Effector memory CD8-positive, alpha-beta T cell (primary cell): ENCODE data around the gene FHIT.
"Not testable (repeated sequence)": the region's sequence is repeated elsewhere in the genome, so short reads cannot be mapped to it uniquely, and the experiment has no call there.

Experiments
- ATAC-seq: fragments of 150-1000 bp; cut with Tn5 transposase; replicated peaks from 2 replicates; pipeline ENCODE4 v1.10.0; 2021; ENCODE audit warnings: mild to moderate bottlenecking, moderate library complexity
- DNase-seq, 3 experiments: peaks; one replicate each; pipeline ENCODE4 v3.0.0; 2021
- H3K27ac Mint-ChIP-seq, 2 donors: one replicate each; pipeline ENCODE4 v1.8.0; 2022; ENCODE audit warnings: mild to moderate bottlenecking in 2 of 2, mixed read lengths in 2 of 2, moderate library complexity in 2 of 2
- H3K27me3 Mint-ChIP-seq, 2 donors: one replicate each; pipeline ENCODE4 v1.8.0; 2022; ENCODE audit warnings: mixed read lengths in 2 of 2
- H3K36me3 Mint-ChIP-seq: one replicate; pipeline ENCODE4 v1.8.0; 2022; ENCODE audit warnings: mild to moderate bottlenecking, moderate library complexity, mixed read lengths; ENCODE audit not compliant: insufficient read depth
- H3K4me1 Mint-ChIP-seq, 2 donors: one replicate each; pipeline ENCODE4 v1.8.0; 2022; ENCODE audit warnings: low read depth in 2 of 2, mixed read lengths in 2 of 2
- H3K4me3 Mint-ChIP-seq, 2 donors: one replicate each; pipeline ENCODE4 v1.8.0; 2022; ENCODE audit warnings: mild to moderate bottlenecking in 2 of 2, mixed read lengths in 2 of 2, moderate library complexity in 2 of 2
- H3K9me3 Mint-ChIP-seq, 2 donors: one replicate each; pipeline ENCODE4 v1.8.0; 2022; ENCODE audit warnings: mixed read lengths in 2 of 2

Gene FHIT

GRCh38 chr3:61218504-61218903, 32.7 kb downstream of the FHIT start:
- no peak for ATAC-seq
- no peak for DNase-seq
- Mint-ChIP-seq H3K4me3 (no peak overlapping the region), H3K4me1 (no peaks in the 10 kb centered on the region), H3K9me3 (peaks cover 0 to 3% of the 10 kb centered on the region in 2 donors), H3K36me3 (no peaks in the 10 kb centered on the region), H3K27ac (no peak overlapping the region), H3K27me3 (no peaks in the 10 kb centered on the region)

- not testable (repeated sequence) for H3K36me3 Mint-ChIP-seq, ATAC-seq, H3K27ac Mint-ChIP-seq, H3K27me3 Mint-ChIP-seq, H3K4me3 Mint-ChIP-seq, DNase-seq, H3K4me1 Mint-ChIP-seq, H3K9me3 Mint-ChIP-seq
These were observed 35.1 kb downstream of the FHIT start for GRCh38 chr3:61216171-61216570.

GRCh38 chr3:61202086-61202485, 49.2 kb downstream of the FHIT start:
- DNase-seq (no peak), ATAC-seq (no peak)
- Mint-ChIP-seq H3K36me3 (no peaks in the 10 kb centered on the region), H3K9me3 (no peaks in the 10 kb centered on the region), H3K27ac (no peak overlapping the region), H3K4me1 (peaks cover 0 to 1% of the 10 kb centered on the region in 2 donors), H3K4me3 (no peak overlapping the region), H3K27me3 (no peaks in the 10 kb centered on the region)

- no peak overlapping the region for H3K4me3 Mint-ChIP-seq
- H3K36me3 Mint-ChIP-seq: no peaks in the 10 kb centered on the region
- ATAC-seq: no peak
- no peaks in the 10 kb centered on the region for H3K27me3 Mint-ChIP-seq
- DNase-seq: no peak
- H3K27ac Mint-ChIP-seq: no peak overlapping the region
- no peaks in the 10 kb centered on the region for H3K9me3 Mint-ChIP-seq
- peaks cover 0 to 1% of the 10 kb centered on the region in 2 donors for H3K4me1 Mint-ChIP-seq
These were observed 50.2 kb downstream of the FHIT start for GRCh38 chr3:61201071-61201470.

- Mint-ChIP-seq H3K36me3 (no peaks in the 10 kb centered on the region), H3K9me3 (no peaks in the 10 kb centered on the region), H3K27ac (no peak overlapping the region), H3K4me3 (no peak overlapping the region), H3K4me1 (peaks cover 0 to 1% of the 10 kb centered on the region in 2 donors), H3K27me3 (no peaks in the 10 kb centered on the region)
- ATAC-seq (no peak), DNase-seq (no peak)
These were observed 51.0 kb downstream of the FHIT start for GRCh38 chr3:61200270-61200669.

- Mint-ChIP-seq H3K4me1 (peaks cover 0 to 1% of the 10 kb centered on the region in 2 donors), H3K4me3 (no peak overlapping the region), H3K27me3 (no peaks in the 10 kb centered on the region), H3K9me3 (no peaks in the 10 kb centered on the region), H3K27ac (no peak overlapping the region), H3K36me3 (no peaks in the 10 kb centered on the region)
- no peak for DNase-seq
- ATAC-seq: no peak
These were observed 51.4 kb downstream of the FHIT start for GRCh38 chr3:61199843-61200242.

- H3K36me3 Mint-ChIP-seq: no peaks in the 10 kb centered on the region
- no peaks in the 10 kb centered on the region for H3K27me3 Mint-ChIP-seq
- H3K27ac Mint-ChIP-seq: no peak overlapping the region
- no peaks in the 10 kb centered on the region for H3K9me3 Mint-ChIP-seq
- no peak for DNase-seq
- H3K4me1 Mint-ChIP-seq: no peaks in the 10 kb centered on the region
- H3K4me3 Mint-ChIP-seq: no peak overlapping the region
- ATAC-seq: no peak
These were observed 56.2 kb downstream of the FHIT start for GRCh38 chr3:61194892-61195538.

- H3K27ac Mint-ChIP-seq: no peak overlapping the region
- no peaks in the 10 kb centered on the region for H3K4me1 Mint-ChIP-seq
- no peaks in the 10 kb centered on the region for H3K36me3 Mint-ChIP-seq
- H3K27me3 Mint-ChIP-seq: no peaks in the 10 kb centered on the region
- H3K4me3 Mint-ChIP-seq: no peak overlapping the region
- DNase-seq (no peak), ATAC-seq (no peak)
- peaks cover 0 to 3% of the 10 kb centered on the region in 2 donors for H3K9me3 Mint-ChIP-seq
These were observed 59.0 kb downstream of the FHIT start for GRCh38 chr3:61192222-61192621.

- ATAC-seq, H3K36me3 Mint-ChIP-seq, H3K9me3 Mint-ChIP-seq, H3K27me3 Mint-ChIP-seq, DNase-seq, H3K4me1 Mint-ChIP-seq, H3K27ac Mint-ChIP-seq, H3K4me3 Mint-ChIP-seq: not testable (repeated sequence)
These were observed 61.0 kb downstream of the FHIT start for GRCh38 chr3:61190205-61190604.

GRCh38 chr3:61186030-61186429, 65.2 kb downstream of the FHIT start:
- DNase-seq (no peak), ATAC-seq (no peak)
- H3K27ac Mint-ChIP-seq: no peak overlapping the region
- H3K4me3 Mint-ChIP-seq: no peak overlapping the region
- H3K27me3 Mint-ChIP-seq: no peaks in the 10 kb centered on the region
- no peaks in the 10 kb centered on the region for H3K4me1 Mint-ChIP-seq
- H3K9me3 Mint-ChIP-seq: peaks cover 0 to 3% of the 10 kb centered on the region in 2 donors
- no peaks in the 10 kb centered on the region for H3K36me3 Mint-ChIP-seq

- ATAC-seq (no peak), DNase-seq (no peak)
- H3K27ac Mint-ChIP-seq: no peak overlapping the region
- peaks cover 0 to 3% of the 10 kb centered on the region in 2 donors for H3K9me3 Mint-ChIP-seq
- H3K36me3 Mint-ChIP-seq: no peaks in the 10 kb centered on the region
- H3K4me1 Mint-ChIP-seq: no peaks in the 10 kb centered on the region
- H3K27me3 Mint-ChIP-seq: no peaks in the 10 kb centered on the region
- H3K4me3 Mint-ChIP-seq: no peak overlapping the region
These were observed 66.3 kb downstream of the FHIT start for GRCh38 chr3:61184956-61185355.

GRCh38 chr3:61182662-61183061, 68.6 kb downstream of the FHIT start:
- Mint-ChIP-seq H3K36me3 (no peaks in the 10 kb centered on the region), H3K27me3 (no peaks in the 10 kb centered on the region), H3K4me1 (no peaks in the 10 kb centered on the region), H3K4me3 (no peak overlapping the region), H3K9me3 (peaks cover 0 to under 1% of the 10 kb centered on the region in 2 donors), H3K27ac (no peak overlapping the region)
- DNase-seq (no peak), ATAC-seq (no peak)

- Mint-ChIP-seq H3K27me3 (no peaks in the 10 kb centered on the region), H3K4me1 (no peaks in the 10 kb centered on the region), H3K4me3 (no peak overlapping the region), H3K27ac (no peak overlapping the region), H3K9me3 (no peaks in the 10 kb centered on the region), H3K36me3 (no peaks in the 10 kb centered on the region)
- ATAC-seq (no peak), DNase-seq (no peak)
These were observed 69.4 kb downstream of the FHIT start for GRCh38 chr3:61181874-61182273.

- H3K27ac Mint-ChIP-seq: no peak overlapping the region
- H3K9me3 Mint-ChIP-seq: no peaks in the 10 kb centered on the region
- no peaks in the 10 kb centered on the region for H3K4me1 Mint-ChIP-seq
- no peaks in the 10 kb centered on the region for H3K36me3 Mint-ChIP-seq
- no peaks in the 10 kb centered on the region for H3K27me3 Mint-ChIP-seq
- DNase-seq: no peak
- no peak overlapping the region for H3K4me3 Mint-ChIP-seq
- no peak for ATAC-seq
These were observed 71.0 kb downstream of the FHIT start for GRCh38 chr3:61180206-61180605.

- no peaks in the 10 kb centered on the region for H3K27me3 Mint-ChIP-seq
- H3K4me1 Mint-ChIP-seq: no peaks in the 10 kb centered on the region
- H3K4me3 Mint-ChIP-seq: no peak overlapping the region
- H3K27ac Mint-ChIP-seq: no peak overlapping the region
- DNase-seq (no peak), ATAC-seq (no peak)
- H3K9me3 Mint-ChIP-seq: no peaks in the 10 kb centered on the region
- H3K36me3 Mint-ChIP-seq: no peaks in the 10 kb centered on the region
These were observed 73.1 kb downstream of the FHIT start for GRCh38 chr3:61178167-61178566.
